Activated B cell treated with CpG ODN at 0.5 μM for 24 hours (primary cell): ENCODE measurements around the gene RNF224. TPM values are rescaled to one million over a fixed set of nuclear protein-coding genes. Genes with fewer than 3 reads are reported as not detected.

ENCODE experiments used
- ATAC-seq: fragments of 200-7000 bp; cut with Tn5 transposase; one replicate; pipeline ENCODE4 v1.10.0; 2021; ENCODE audit warnings: low read depth, mild to moderate bottlenecking, moderate library complexity
- CTCF ChIA-PET: fragments of 350-600 bp; sonication (Branson Sonifier 250); formaldehyde crosslinking; loops from one replicate; lab custom pipeline; 2021; ENCODE audit warnings: antibody characterized with exemption; lab: Charles Lee
- POLR2A ChIA-PET: fragments of 350-600 bp; sonication (Branson Sonifier 250); formaldehyde crosslinking; loops from one replicate; lab custom pipeline; 2021; ENCODE audit warnings: antibody characterized with exemption; lab: Charles Lee
- DNase-seq: peaks from one replicate; pipeline ENCODE4 v3.0.0; 2022
- H3K27ac Mint-ChIP-seq: one replicate; pipeline ENCODE4 v1.8.0; 2020; ENCODE audit warnings: mixed read lengths
- H3K27me3 Mint-ChIP-seq: one replicate; pipeline ENCODE4 v1.8.0; 2021; ENCODE audit warnings: mixed read lengths
- H3K36me3 Mint-ChIP-seq: one replicate; pipeline ENCODE4 v1.8.0; 2021; ENCODE audit warnings: low read depth, mixed read lengths
- H3K4me1 Mint-ChIP-seq: one replicate; pipeline ENCODE4 v1.8.0; 2021; ENCODE audit warnings: mixed read lengths
- H3K4me3 Mint-ChIP-seq: one replicate; pipeline ENCODE4 v1.8.0; 2020; ENCODE audit warnings: mild to moderate bottlenecking, mixed read lengths
- H3K9me3 Mint-ChIP-seq: one replicate; pipeline ENCODE4 v1.8.0; 2020; ENCODE audit warnings: mixed read lengths
- CTCF ChIP-seq: fragments of 200-600 bp; IDR thresholded peaks from one replicate; pipeline ENCODE4 v1.8.0; 2022; ENCODE audit warnings: antibody characterized with exemption, mild to moderate bottlenecking
- intact Hi-C: fragments of 100-400 bp; cut with micrococcal nuclease; formaldehyde crosslinking; loops from one replicate; pipeline ENCODE4 v1.15.1; 2024
- total RNA-seq: library from RNA; stranded (reverse); gene quantifications from 2 replicates; pipeline ENCODE4 v1.2.3, GENCODE V29; 2022

RNF224 gene
- total RNA-seq, 1 donor from 2014 or later: not detected

DNA sequence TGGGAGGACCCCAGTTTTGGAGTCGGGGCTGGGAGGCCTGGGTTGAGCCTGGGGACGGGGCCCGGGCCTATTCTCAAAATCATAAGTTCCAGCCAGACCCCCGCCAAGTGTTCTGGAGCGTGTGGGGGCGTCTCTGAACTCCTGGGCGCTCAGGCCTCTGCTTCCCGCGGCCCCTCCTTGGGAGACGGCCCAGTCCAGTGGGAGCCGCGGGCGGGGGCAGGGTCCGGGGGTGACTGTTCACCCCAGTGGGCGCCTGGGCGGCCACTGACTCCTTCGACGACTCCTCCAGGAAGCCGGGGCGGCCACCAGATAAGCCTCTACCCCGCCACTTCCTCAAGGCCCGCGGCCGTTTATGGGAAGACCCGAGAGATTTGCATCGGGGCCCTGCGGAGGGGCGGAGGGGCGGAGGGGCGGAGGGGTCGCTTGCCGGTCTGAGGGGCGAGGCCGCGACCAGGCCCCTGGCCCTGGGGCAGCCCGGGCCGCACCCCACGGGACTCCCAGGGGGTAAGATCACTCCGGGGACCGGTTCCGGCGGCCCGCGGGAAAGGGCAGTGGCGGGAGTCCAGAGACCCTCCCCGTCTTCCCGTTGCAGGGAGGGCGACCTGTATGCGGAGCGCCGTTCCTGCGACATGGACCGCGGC lies 50.9 kb downstream of the RNF224 start:
- DNase-seq: no peak
- Mint-ChIP-seq H3K4me3 (peak overlapping the region; percentile 85), H3K36me3 (peaks cover 6% of the 10 kb centered on the region), H3K9me3 (no peaks in the 10 kb centered on the region), H3K4me1 (peaks cover 54% of the 10 kb centered on the region), H3K27ac (peak overlapping the region; percentile 93), H3K27me3 (no peaks in the 10 kb centered on the region)
- peak; percentile 23 for ATAC-seq
- CTCF ChIA-PET: no interaction called here
- POLR2A ChIA-PET: interaction anchor here (0.6 to 2.7 kb wide), 16 partner anchors 8 to 551 kb away, joined by 3 to 32 read pairs (median 5); partner anchors contain the start of genes EHMT1, NELFB, NRARP and TUBB4B
- no peak for TF ChIP-seq CTCF
- intact Hi-C loops: loop anchor here (5.0 kb wide), 1 partner anchor 151 kb away; no protein-coding TSS in a partner anchor

Other genes with a start within 250 kb of the RNF224 start
- gene PTGDS, start 250.0 kb upstream of the RNF224 start, total RNA-seq: not detected in 2 replicates
- gene LCNL1, start 244.5 kb upstream of the RNF224 start, total RNA-seq: not detected in 2 replicates
- gene PAXX, start 235.1 kb upstream of the RNF224 start, total RNA-seq: 43.4 and 47.8 TPM in 2 replicates
- gene CLIC3, start 230.9 kb upstream of the RNF224 start, total RNA-seq: not detected in 2 replicates
- gene ABCA2, start 199.3 kb upstream of the RNF224 start, total RNA-seq: 4.5 and 7.5 TPM in 2 replicates
- gene FUT7, start 195.4 kb upstream of the RNF224 start, total RNA-seq: 3.9 and 5.0 TPM in 2 replicates
- 0.18 TPM in 1 of 2 replicates, not detected in the other for gene NPDC1, start 181.3 kb upstream of the RNF224 start, total RNA-seq
- not detected in 2 replicates for gene ENTPD2, start 173.4 kb upstream of the RNF224 start, total RNA-seq
- 0.80 and 0.81 TPM in 2 replicates for gene SAPCD2, start 156.9 kb upstream of the RNF224 start, total RNA-seq
- 13.4 and 17.2 TPM in 2 replicates for gene UAP1L1, start 150.0 kb upstream of the RNF224 start, total RNA-seq
- 33.6 and 37.7 TPM in 2 replicates for gene MAN1B1, start 140.5 kb upstream of the RNF224 start, total RNA-seq
- 254 and 259 TPM in 2 replicates for gene DPP7, start 112.8 kb upstream of the RNF224 start, total RNA-seq
- gene GRIN1, start 88.3 kb upstream of the RNF224 start, total RNA-seq: 0.22 TPM in 1 of 2 replicates, not detected in the other
- gene LRRC26, start 57.5 kb upstream of the RNF224 start, total RNA-seq: 0.31 TPM in 1 of 2 replicates, not detected in the other
- not detected in 2 replicates for gene TMEM210, start 55.4 kb upstream of the RNF224 start, total RNA-seq
- 75.7 and 93.9 TPM in 2 replicates for gene ANAPC2, start 38.9 kb upstream of the RNF224 start, total RNA-seq
- 71.9 and 76.8 TPM in 2 replicates for gene SSNA1, start 38.8 kb upstream of the RNF224 start, total RNA-seq
- 9.3 and 11.4 TPM in 2 replicates for gene TPRN, start 26.8 kb upstream of the RNF224 start, total RNA-seq
- 32.7 and 34.1 TPM in 2 replicates for gene TMEM203, start 21.9 kb upstream of the RNF224 start, total RNA-seq
- 27.5 and 38.7 TPM in 2 replicates for gene NDOR1, start 21.8 kb upstream of the RNF224 start, total RNA-seq
- 1.1 and 1.9 TPM in 2 replicates for gene RNF208, start 5.3 kb upstream of the RNF224 start, total RNA-seq
- gene CYSRT1, start 2.3 kb upstream of the RNF224 start, total RNA-seq: 0.39 and 0.53 TPM in 2 replicates
- not detected in 2 replicates for gene SLC34A3, start 3.4 kb downstream of the RNF224 start, total RNA-seq
- gene TUBB4B, start 13.8 kb downstream of the RNF224 start, total RNA-seq: 182 and 197 TPM in 2 replicates
- 0.37 TPM in 1 of 2 replicates, not detected in the other for gene STPG3, start 23.8 kb downstream of the RNF224 start, total RNA-seq
- 56.1 and 58.2 TPM in 2 replicates for gene NELFB, start 27.8 kb downstream of the RNF224 start, total RNA-seq
- gene TOR4A, start 50.2 kb downstream of the RNF224 start, total RNA-seq: 7.9 and 9.1 TPM in 2 replicates
- 1.9 and 3.0 TPM in 2 replicates for gene NRARP, start 74.8 kb downstream of the RNF224 start, total RNA-seq
- gene EXD3, start 195.7 kb downstream of the RNF224 start, total RNA-seq: 8.4 and 12.8 TPM in 2 replicates
- gene NOXA1, start 195.9 kb downstream of the RNF224 start, total RNA-seq: 2.6 and 3.9 TPM in 2 replicates
- not detected in 2 replicates for gene ENTPD8, start 213.9 kb downstream of the RNF224 start, total RNA-seq
- 22.5 and 24.7 TPM in 2 replicates for gene NSMF, start 231.8 kb downstream of the RNF224 start, total RNA-seq